CD4-positive, alpha-beta T cell (primary cell): Measurements from ENCODE around the gene CMTM1. TPM values are rescaled to one million over a fixed set of nuclear protein-coding genes. Genes with fewer than 3 reads are reported as not detected.

Experiments used
- ATAC-seq: fragments of 200-7000 bp; cut with Tn5 transposase; one replicate; pipeline ENCODE4 v1.10.0; 2022; ENCODE audit warnings: mild to moderate bottlenecking; ENCODE audit not compliant: poor library complexity
- CTCF ChIA-PET: fragments of 350-600 bp; sonication (Branson Sonifier 250); formaldehyde crosslinking; loops from one replicate; lab custom pipeline; 2021; ENCODE audit warnings: antibody characterized with exemption, inconsistent platforms; lab: Charles Lee
- POLR2A ChIA-PET: fragments of 350-600 bp; sonication (Branson Sonifier 250); formaldehyde crosslinking; loops from one replicate; lab custom pipeline; 2021; ENCODE audit warnings: antibody characterized with exemption, inconsistent platforms; lab: Charles Lee
- DNase-seq, 14 experiments: peaks; one replicate each; pipeline ENCODE4 v3.0.0-alpha.2; 2013 to 2020; ENCODE audit warnings: mixed read lengths in 2 of 14
- H3K27ac ChIP-seq, 2 donors: one replicate each; pipeline versions ENCODE4 v1.5.1 to v1.7.0; 2013; ENCODE audit warnings: low read length in 2 of 2, low read depth in 1 of 2, mild to moderate bottlenecking in 1 of 2
- H3K27me3 ChIP-seq, 2 experiments: 1 replicate in 1 of 2; 2 replicates in 1 of 2; pipeline versions ENCODE4 v1.6.1 to v1.7.0; 2013; ENCODE audit warnings: low read length in 2 of 2, control low read depth in 1 of 2, mild to moderate bottlenecking in 1 of 2, moderate library complexity in 1 of 2; ENCODE audit not compliant: insufficient read depth in 2 of 2, control insufficient read depth in 1 of 2
- H3K36me3 ChIP-seq: one replicate; pipeline ENCODE4 v1.6.1; 2013; ENCODE audit warnings: low read length, control low read depth; ENCODE audit not compliant: insufficient read depth
- H3K4me1 ChIP-seq: one replicate; pipeline ENCODE4 v1.6.1; 2013; ENCODE audit warnings: low read length, control low read depth; ENCODE audit not compliant: insufficient read depth
- H3K4me3 ChIP-seq: one replicate; pipeline ENCODE4 v1.5.1; 2013; ENCODE audit warnings: mild to moderate bottlenecking, low read length, moderate library complexity
- H3K9me3 ChIP-seq, 2 experiments: 1 replicate in 1 of 2; 2 replicates in 1 of 2; pipeline versions ENCODE4 v1.6.1 to v1.7.0; 2013; ENCODE audit warnings: low read length in 2 of 2, mild to moderate bottlenecking in 2 of 2, control low read depth in 1 of 2, moderate library complexity in 1 of 2; ENCODE audit not compliant: control insufficient read depth in 1 of 2, insufficient read depth in 1 of 2
- H3K27ac Mint-ChIP-seq: one replicate; pipeline ENCODE4 v1.8.0; 2020; ENCODE audit warnings: mixed read lengths
- H3K27me3 Mint-ChIP-seq: one replicate; pipeline ENCODE4 v1.8.0; 2021; ENCODE audit warnings: mixed read lengths
- H3K36me3 Mint-ChIP-seq: one replicate; pipeline ENCODE4 v1.8.0; 2021; ENCODE audit warnings: low read depth, mixed read lengths
- H3K4me1 Mint-ChIP-seq: one replicate; pipeline ENCODE4 v1.8.0; 2021; ENCODE audit warnings: low read depth, mixed read lengths
- H3K4me3 Mint-ChIP-seq: one replicate; pipeline ENCODE4 v1.8.0; 2020; ENCODE audit warnings: mild to moderate bottlenecking, mixed read lengths
- H3K9me3 Mint-ChIP-seq: one replicate; pipeline ENCODE4 v1.8.0; 2020; ENCODE audit warnings: mixed read lengths
- intact Hi-C, 2 experiments: fragments of 100-400 bp; cut with DNase I in 1 of 2; cut with micrococcal nuclease in 1 of 2; formaldehyde crosslinking; loops; one replicate each; pipeline versions ENCODE4 v1.15.1 to v1.9.0; 2023 to 2025; cut with DNase I, micrococcal nuclease
- total RNA-seq, 174 experiments: library from RNA in 2 of 174; stranded (reverse) in 2 of 174; gene quantifications; one replicate each; pipeline ENCODE4 v1.2.3 and lab custom pipeline; 2021 to 2026
- TF ChIP-seq, protein P1 (sequence below): fragments of 200-600 bp; IDR thresholded peaks from one replicate; pipeline ENCODE4 v1.8.0; 2022; ENCODE audit warnings: antibody characterized with exemption, mild to moderate bottlenecking

Gene CMTM1
- total RNA-seq, 2 experiments from 2014 or later: 0.66 to 1.1 TPM

DNA sequence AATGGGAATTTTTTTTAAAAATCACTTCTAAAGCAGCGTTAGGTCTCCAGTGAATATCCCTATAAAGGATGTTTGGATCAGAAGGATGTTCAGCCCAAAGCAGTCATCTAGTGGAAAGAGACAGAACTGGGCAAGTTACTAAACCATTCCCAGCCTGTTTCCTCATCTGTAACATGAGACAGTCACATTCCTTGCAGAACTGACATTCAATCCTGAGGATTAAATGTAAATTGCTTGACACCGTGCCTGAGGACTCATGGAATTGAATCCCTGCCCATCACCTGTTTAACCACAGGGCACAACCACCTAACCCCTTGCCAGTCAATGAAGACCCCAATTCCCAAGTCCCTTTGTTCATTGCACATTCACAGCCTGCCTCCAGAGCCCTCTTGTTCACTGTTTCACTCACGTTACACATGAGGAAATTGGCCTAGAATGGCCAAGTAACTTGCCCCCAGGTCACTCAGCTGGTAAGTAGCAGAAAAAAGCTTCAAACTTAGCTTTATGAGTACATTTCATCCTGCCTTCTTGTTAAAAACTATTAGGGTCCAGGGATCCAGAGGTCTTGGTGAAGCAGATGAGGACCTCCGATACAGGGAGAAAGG, 14.5 kb downstream of the CMTM1 start:
- peak overlapping the region; percentile 11 for H3K4me3 Mint-ChIP-seq
- H3K27ac ChIP-seq: no peak overlapping the region
- no peaks in the 10 kb centered on the region for H3K36me3 ChIP-seq
- no peaks in the 10 kb centered on the region for H3K9me3 Mint-ChIP-seq
- H3K4me1 ChIP-seq: peaks cover 15% of the 10 kb centered on the region
- no peak for ATAC-seq
- H3K27me3 Mint-ChIP-seq: peaks cover 25% of the 10 kb centered on the region
- H3K4me3 ChIP-seq: no peak overlapping the region
- H3K27me3 ChIP-seq: peaks cover 20 to 21% of the 10 kb centered on the region in 2 experiments
- H3K27ac Mint-ChIP-seq: no peak overlapping the region
- CTCF ChIA-PET: interaction anchor here (1.3 to 2.3 kb wide), 3 partner anchors 9 to 28 kb away, joined by 3 to 8 read pairs (median 6); no protein-coding TSS in a partner anchor
- DNase-seq: no peak
- peaks cover 16% of the 10 kb centered on the region for H3K4me1 Mint-ChIP-seq
- intact Hi-C loops: no loop called here
- TF ChIP-seq, protein P1, sequence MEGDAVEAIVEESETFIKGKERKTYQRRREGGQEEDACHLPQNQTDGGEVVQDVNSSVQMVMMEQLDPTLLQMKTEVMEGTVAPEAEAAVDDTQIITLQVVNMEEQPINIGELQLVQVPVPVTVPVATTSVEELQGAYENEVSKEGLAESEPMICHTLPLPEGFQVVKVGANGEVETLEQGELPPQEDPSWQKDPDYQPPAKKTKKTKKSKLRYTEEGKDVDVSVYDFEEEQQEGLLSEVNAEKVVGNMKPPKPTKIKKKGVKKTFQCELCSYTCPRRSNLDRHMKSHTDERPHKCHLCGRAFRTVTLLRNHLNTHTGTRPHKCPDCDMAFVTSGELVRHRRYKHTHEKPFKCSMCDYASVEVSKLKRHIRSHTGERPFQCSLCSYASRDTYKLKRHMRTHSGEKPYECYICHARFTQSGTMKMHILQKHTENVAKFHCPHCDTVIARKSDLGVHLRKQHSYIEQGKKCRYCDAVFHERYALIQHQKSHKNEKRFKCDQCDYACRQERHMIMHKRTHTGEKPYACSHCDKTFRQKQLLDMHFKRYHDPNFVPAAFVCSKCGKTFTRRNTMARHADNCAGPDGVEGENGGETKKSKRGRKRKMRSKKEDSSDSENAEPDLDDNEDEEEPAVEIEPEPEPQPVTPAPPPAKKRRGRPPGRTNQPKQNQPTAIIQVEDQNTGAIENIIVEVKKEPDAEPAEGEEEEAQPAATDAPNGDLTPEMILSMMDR: no peak
- no peaks in the 10 kb centered on the region for H3K36me3 Mint-ChIP-seq
- POLR2A ChIA-PET: interaction anchor here (2.7 kb wide), 1 partner anchor 9 kb away, joined by 8 read pairs; no protein-coding TSS in a partner anchor
- no peaks in the 10 kb centered on the region for H3K9me3 ChIP-seq

DNA sequence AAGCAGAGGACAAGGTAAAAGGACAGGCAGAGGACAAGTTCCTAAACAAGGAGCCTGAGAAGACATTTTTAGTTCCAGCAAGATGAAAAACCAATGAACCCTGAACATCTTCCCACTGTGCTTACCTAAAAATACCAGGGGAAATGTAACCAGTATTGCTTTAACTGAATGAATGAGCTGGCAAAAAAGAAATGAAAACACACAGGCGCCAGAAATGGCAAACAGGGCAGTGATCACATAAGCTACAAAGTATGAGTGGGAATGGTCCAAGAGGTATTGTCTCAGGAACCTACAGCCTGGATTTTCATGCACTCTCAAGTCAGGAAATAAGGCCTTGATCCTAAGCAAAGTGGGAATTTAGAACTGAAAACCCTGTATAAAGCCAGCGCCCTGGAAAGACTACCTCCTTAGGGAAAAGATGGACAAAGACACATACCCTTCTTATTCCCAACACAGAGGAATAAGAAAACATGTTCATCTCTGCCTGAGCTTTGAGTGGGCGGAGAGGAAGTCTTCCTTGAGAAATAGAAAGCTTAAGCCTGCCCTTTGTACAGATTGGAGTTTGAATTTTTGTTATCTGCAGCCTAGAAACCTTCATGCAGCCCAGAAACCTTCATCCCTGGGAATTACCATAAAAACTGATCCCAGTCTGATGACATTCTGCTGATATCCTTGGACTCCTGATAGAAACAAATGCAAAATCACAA, 15.2 kb downstream of the CMTM1 start:
- H3K27me3 Mint-ChIP-seq: peaks cover 25% of the 10 kb centered on the region
- intact Hi-C loops: no loop called here
- H3K27ac Mint-ChIP-seq: no peak overlapping the region
- TF ChIP-seq, protein P1: no peak
- no peaks in the 10 kb centered on the region for H3K36me3 Mint-ChIP-seq
- Histone ChIP-seq H3K4me1 (peaks cover 15% of the 10 kb centered on the region), H3K27ac (no peak overlapping the region), H3K4me3 (no peak overlapping the region), H3K36me3 (no peaks in the 10 kb centered on the region), H3K9me3 (no peaks in the 10 kb centered on the region), H3K27me3 (peaks cover 20 to 21% of the 10 kb centered on the region in 2 experiments)
- DNase-seq: no peak
- ChIA-PET POLR2A (interaction anchor here (0.7 kb wide), 2 partner anchors 9 to 17 kb away, joined by 3 read pairs; no protein-coding TSS in a partner anchor), CTCF (interaction anchor here (1.3 to 2.3 kb wide), 2 partner anchors 18 to 28 kb away, joined by 3 to 6 read pairs; no protein-coding TSS in a partner anchor)
- no peak for ATAC-seq
- H3K4me3 Mint-ChIP-seq: no peak overlapping the region
- H3K4me1 Mint-ChIP-seq: peaks cover 16% of the 10 kb centered on the region
- no peaks in the 10 kb centered on the region for H3K9me3 Mint-ChIP-seq

DNA sequence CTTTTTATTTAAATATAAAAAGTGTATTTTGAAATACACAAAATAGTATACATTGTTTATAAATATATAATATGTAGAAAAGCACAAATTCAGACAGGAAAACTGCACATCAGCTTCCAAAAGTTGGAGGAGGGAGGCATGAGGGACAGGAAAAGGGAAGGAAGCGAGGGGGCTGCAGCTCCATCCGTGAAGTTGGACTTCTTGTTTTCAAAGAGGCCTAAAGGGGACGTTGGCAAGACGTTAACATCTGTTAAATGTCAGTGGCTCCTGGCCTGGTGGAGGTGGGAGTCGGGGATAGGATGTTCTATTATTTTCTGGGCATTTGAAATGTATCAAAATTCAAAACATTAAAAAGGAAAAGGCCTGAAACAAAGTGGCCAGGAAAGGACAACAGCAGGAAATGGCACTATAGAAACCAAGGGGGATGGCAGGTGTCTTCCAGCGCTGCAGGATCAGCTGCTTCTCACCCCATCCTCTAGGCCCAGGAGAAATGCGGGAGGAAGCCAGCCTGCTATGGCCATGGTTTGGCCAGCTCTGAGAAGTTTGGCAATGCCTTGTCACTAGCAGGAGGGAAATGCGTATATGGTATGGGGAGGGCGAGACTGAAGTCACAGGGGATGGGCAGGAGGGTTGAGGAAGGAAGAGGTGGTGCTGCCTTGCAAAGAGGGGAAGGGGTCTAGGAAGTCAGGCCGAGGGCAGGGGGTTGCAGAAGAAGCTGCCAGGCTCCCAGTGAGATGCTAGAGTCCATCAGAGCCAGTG, 19.4 kb downstream of the CMTM1 start:
- Mint-ChIP-seq H3K27ac (no peak overlapping the region), H3K9me3 (no peaks in the 10 kb centered on the region), H3K4me1 (peaks cover 30% of the 10 kb centered on the region), H3K36me3 (no peaks in the 10 kb centered on the region), H3K4me3 (no peak overlapping the region), H3K27me3 (peaks cover 5% of the 10 kb centered on the region)
- DNase-seq: no peak
- H3K9me3 ChIP-seq: no peaks in the 10 kb centered on the region
- no peaks in the 10 kb centered on the region for H3K27me3 ChIP-seq
- H3K36me3 ChIP-seq: no peaks in the 10 kb centered on the region
- intact Hi-C loops: loop anchor here in 1 of 2 experiments (5.0 kb wide), 1 partner anchor 33 kb away; the partner anchor contains the start of genes CKLF and TK2
- CTCF ChIA-PET: no interaction called here
- no peak overlapping the region for H3K4me3 ChIP-seq
- TF ChIP-seq, protein P1: no peak
- H3K4me1 ChIP-seq: peaks cover 23% of the 10 kb centered on the region
- H3K27ac ChIP-seq: no peak overlapping the region
- no peak for ATAC-seq
- POLR2A ChIA-PET: no interaction called here
